ENCODE measurements around the gene MTHFD1L.

The MTHFD1L gene

DNA sequence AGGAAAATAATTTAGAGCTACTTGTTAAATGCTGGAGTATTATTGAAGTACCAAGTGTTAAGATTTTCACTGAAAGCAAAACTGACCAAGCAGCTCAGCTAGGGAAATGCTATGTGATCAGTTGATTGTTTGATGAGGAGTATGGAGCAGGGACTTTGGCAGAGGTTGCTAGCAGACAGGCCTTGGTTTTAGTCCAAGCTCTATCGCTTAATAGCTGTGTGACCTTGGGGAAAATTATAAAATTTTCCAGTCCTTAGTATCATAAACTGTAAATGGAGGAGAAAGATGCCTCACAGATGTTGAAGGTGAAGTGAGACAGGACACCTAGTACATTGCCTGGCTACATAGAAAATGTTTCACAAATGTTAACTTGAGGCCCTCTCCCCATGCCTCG lies 136.6 kb downstream of the MTHFD1L start:
- TF ChIP-seq, protein P1, sequence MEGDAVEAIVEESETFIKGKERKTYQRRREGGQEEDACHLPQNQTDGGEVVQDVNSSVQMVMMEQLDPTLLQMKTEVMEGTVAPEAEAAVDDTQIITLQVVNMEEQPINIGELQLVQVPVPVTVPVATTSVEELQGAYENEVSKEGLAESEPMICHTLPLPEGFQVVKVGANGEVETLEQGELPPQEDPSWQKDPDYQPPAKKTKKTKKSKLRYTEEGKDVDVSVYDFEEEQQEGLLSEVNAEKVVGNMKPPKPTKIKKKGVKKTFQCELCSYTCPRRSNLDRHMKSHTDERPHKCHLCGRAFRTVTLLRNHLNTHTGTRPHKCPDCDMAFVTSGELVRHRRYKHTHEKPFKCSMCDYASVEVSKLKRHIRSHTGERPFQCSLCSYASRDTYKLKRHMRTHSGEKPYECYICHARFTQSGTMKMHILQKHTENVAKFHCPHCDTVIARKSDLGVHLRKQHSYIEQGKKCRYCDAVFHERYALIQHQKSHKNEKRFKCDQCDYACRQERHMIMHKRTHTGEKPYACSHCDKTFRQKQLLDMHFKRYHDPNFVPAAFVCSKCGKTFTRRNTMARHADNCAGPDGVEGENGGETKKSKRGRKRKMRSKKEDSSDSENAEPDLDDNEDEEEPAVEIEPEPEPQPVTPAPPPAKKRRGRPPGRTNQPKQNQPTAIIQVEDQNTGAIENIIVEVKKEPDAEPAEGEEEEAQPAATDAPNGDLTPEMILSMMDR (IDR thresholded peaks at IDR 0.05; ENCODE audit: low read depth, low read length, missing control alignments): no peak
- no peak for DNase-seq (ENCODE audit: extremely low read depth, low read depth)
- no peak overlapping the region for H3K4me3 ChIP-seq (replicated peaks; ENCODE audit: low read depth, low read length)

GRCh38 chr6:151002491-151002935 lies 137.0 kb downstream of the MTHFD1L start:
- no peak overlapping the region for H3K4me3 ChIP-seq (replicated peaks; ENCODE audit: low read depth, low read length)
- no peak for DNase-seq (ENCODE audit: extremely low read depth, low read depth)
- TF ChIP-seq, protein P1 (IDR thresholded peaks at IDR 0.05; ENCODE audit: low read depth, low read length, missing control alignments): no peak

- TF ChIP-seq, protein P1 (IDR thresholded peaks at IDR 0.05; ENCODE audit: low read depth, low read length, missing control alignments): no peak
- DNase-seq (ENCODE audit: extremely low read depth, low read depth): peak; percentile 59
- no peak overlapping the region for H3K4me3 ChIP-seq (replicated peaks; ENCODE audit: low read depth, low read length)
These were observed 139.0 kb downstream of the MTHFD1L start for GRCh38 chr6:151004383-151005024.

- TF ChIP-seq, protein P1 (IDR thresholded peaks at IDR 0.05; ENCODE audit: low read depth, low read length, missing control alignments): no peak
- no peak for DNase-seq (ENCODE audit: extremely low read depth, low read depth)
- H3K4me3 ChIP-seq (replicated peaks; ENCODE audit: low read depth, low read length): no peak overlapping the region
These were observed 139.7 kb downstream of the MTHFD1L start for GRCh38 chr6:151005164-151005563.

DNA sequence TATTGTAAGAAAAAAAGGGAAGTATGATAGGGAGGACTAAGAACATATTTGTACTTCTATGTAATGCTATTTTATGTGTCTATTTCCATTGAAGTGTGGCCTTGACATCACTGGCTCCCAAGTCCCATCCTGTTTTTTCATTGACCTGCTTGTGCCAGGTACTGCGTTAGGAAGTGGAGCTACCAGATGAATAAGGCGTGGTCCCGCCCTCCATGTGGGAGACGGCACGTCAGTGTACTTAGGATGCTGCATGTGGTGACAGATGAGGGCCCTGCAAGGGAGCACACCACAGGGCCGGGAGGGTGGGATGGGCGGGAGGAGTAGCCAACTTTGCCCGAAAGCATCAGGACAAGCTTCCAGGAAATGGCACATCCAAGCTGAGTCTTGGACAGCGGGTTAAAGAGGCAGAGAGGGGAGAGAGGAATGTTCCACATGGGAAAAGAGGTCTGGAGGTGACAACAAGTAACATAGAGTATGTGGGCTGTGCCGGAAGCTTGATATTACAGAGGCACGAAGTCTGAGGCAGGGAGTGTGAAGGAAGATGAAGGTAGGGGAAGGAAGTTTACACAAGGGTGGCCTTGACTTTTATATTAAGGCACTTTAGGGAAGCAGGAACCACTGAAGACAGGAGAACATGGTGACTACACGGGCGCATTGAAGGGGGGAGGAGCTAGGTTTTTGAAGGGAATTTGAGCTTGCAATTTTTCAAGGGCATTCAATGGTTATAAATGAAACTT lies 140.6 kb downstream of the MTHFD1L start:
- H3K4me3 ChIP-seq (replicated peaks; ENCODE audit: low read depth, low read length): no peak overlapping the region
- no peak for DNase-seq (ENCODE audit: extremely low read depth, low read depth)
- TF ChIP-seq, protein P1 (IDR thresholded peaks at IDR 0.05; ENCODE audit: low read depth, low read length, missing control alignments): no peak

- DNase-seq (ENCODE audit: extremely low read depth, low read depth): no peak
- TF ChIP-seq, protein P1 (IDR thresholded peaks at IDR 0.05; ENCODE audit: low read depth, low read length, missing control alignments): no peak
- no peak overlapping the region for H3K4me3 ChIP-seq (replicated peaks; ENCODE audit: low read depth, low read length)
These were observed 141.6 kb downstream of the MTHFD1L start for GRCh38 chr6:151007076-151007475.
